ENCODE data around the gene FSTL5. TPM values are rescaled to one million over a fixed set of nuclear protein-coding genes. Genes with fewer than 3 reads are reported as not detected.

Gene FSTL5
- total RNA-seq, 1 experiment from 2014 or later, result 1.9 TPM

- Mint-ChIP-seq H3K36me3 (ENCODE audit: insufficient read depth, unreplicated experiment) (no peaks in the 10 kb centered on the region), H3K4me1 (ENCODE audit: low read depth, unreplicated experiment) (no peaks in the 10 kb centered on the region), H3K9me3 (ENCODE audit: unreplicated experiment) (no peaks in the 10 kb centered on the region), H3K27me3 (ENCODE audit: insufficient read depth, unreplicated experiment) (no peaks in the 10 kb centered on the region), H3K4me3 (ENCODE audit: unreplicated experiment) (no peak overlapping the region), H3K27ac (ENCODE audit: unreplicated experiment) (no peak overlapping the region)
- Histone ChIP-seq H3K4me1 (no peaks in the 10 kb centered on the region), H3K36me3 (ENCODE audit: control insufficient read depth, insufficient read depth, low read length) (no peaks in the 10 kb centered on the region), H3K9me3 (no peaks in the 10 kb centered on the region), H3K4me3 (ENCODE audit: low read depth, low read length) (no peak overlapping the region), H3K27me3 (replicated peaks; ENCODE audit: control insufficient read depth, insufficient read depth, low read length) (no peaks in the 10 kb centered on the region)
- no TSS peak for BruUV-seq (replicated peaks)
- intact Hi-C loops (cut with micrococcal nuclease; ENCODE audit: unreplicated experiment), result no loop called here
- no peak for DNase-seq
- TF ChIP-seq CTCF (IDR thresholded peaks at IDR 0.05; ENCODE audit: insufficient read depth in 1 of 2, low read depth in 1 of 2, low read length in 1 of 2, severe bottlenecking in 1 of 2, unreplicated experiment in 1 of 2), result no peak
- POLR2A ChIA-PET, result no interaction called here
- CTCF ChIA-PET, result no interaction called here
Measured at GRCh38 chr4:162016991-162017390, 146.8 kb downstream of the FSTL5 start.

GRCh38 chr4:162016219-162016618 lies 147.6 kb downstream of the FSTL5 start:
- Histone ChIP-seq H3K4me1 (no peaks in the 10 kb centered on the region), H3K9me3 (no peaks in the 10 kb centered on the region), H3K27me3 (replicated peaks; ENCODE audit: control insufficient read depth, insufficient read depth, low read length) (no peaks in the 10 kb centered on the region), H3K36me3 (ENCODE audit: control insufficient read depth, insufficient read depth, low read length) (no peaks in the 10 kb centered on the region), H3K4me3 (ENCODE audit: low read depth, low read length) (no peak overlapping the region)
- Mint-ChIP-seq H3K36me3 (ENCODE audit: insufficient read depth, unreplicated experiment) (no peaks in the 10 kb centered on the region), H3K4me3 (ENCODE audit: unreplicated experiment) (no peak overlapping the region), H3K27me3 (ENCODE audit: insufficient read depth, unreplicated experiment) (no peaks in the 10 kb centered on the region), H3K9me3 (ENCODE audit: unreplicated experiment) (no peaks in the 10 kb centered on the region), H3K27ac (ENCODE audit: unreplicated experiment) (no peak overlapping the region), H3K4me1 (ENCODE audit: low read depth, unreplicated experiment) (no peaks in the 10 kb centered on the region)
- intact Hi-C loops (cut with micrococcal nuclease; ENCODE audit: unreplicated experiment), result no loop called here
- no peak for DNase-seq
- ChIA-PET POLR2A (no interaction called here), CTCF (no interaction called here)
- no TSS peak for BruUV-seq (replicated peaks)
- no peak for TF ChIP-seq CTCF (IDR thresholded peaks at IDR 0.05; ENCODE audit: insufficient read depth in 1 of 2, low read depth in 1 of 2, low read length in 1 of 2, severe bottlenecking in 1 of 2, unreplicated experiment in 1 of 2)

GRCh38 chr4:162015090-162015489 lies 148.7 kb downstream of the FSTL5 start:
- H3K36me3 ChIP-seq (ENCODE audit: control insufficient read depth, insufficient read depth, low read length), result no peaks in the 10 kb centered on the region
- H3K4me3 Mint-ChIP-seq (ENCODE audit: unreplicated experiment), result no peak overlapping the region
- H3K4me3 ChIP-seq (ENCODE audit: low read depth, low read length), result no peak overlapping the region
- CTCF ChIA-PET, result no interaction called here
- no peak for DNase-seq
- H3K9me3 Mint-ChIP-seq (ENCODE audit: unreplicated experiment), result no peaks in the 10 kb centered on the region
- no peak overlapping the region for H3K27ac Mint-ChIP-seq (ENCODE audit: unreplicated experiment)
- intact Hi-C loops (cut with micrococcal nuclease; ENCODE audit: unreplicated experiment), result no loop called here
- no TSS peak for BruUV-seq (replicated peaks)
- no peaks in the 10 kb centered on the region for H3K4me1 Mint-ChIP-seq (ENCODE audit: low read depth, unreplicated experiment)
- H3K4me1 ChIP-seq, result no peaks in the 10 kb centered on the region
- H3K27me3 ChIP-seq (replicated peaks; ENCODE audit: control insufficient read depth, insufficient read depth, low read length), result no peaks in the 10 kb centered on the region
- POLR2A ChIA-PET, result no interaction called here
- TF ChIP-seq CTCF (IDR thresholded peaks at IDR 0.05; ENCODE audit: insufficient read depth in 1 of 2, low read depth in 1 of 2, low read length in 1 of 2, severe bottlenecking in 1 of 2, unreplicated experiment in 1 of 2), result no peak
- H3K9me3 ChIP-seq, result no peaks in the 10 kb centered on the region
- no peaks in the 10 kb centered on the region for H3K36me3 Mint-ChIP-seq (ENCODE audit: insufficient read depth, unreplicated experiment)
- H3K27me3 Mint-ChIP-seq (ENCODE audit: insufficient read depth, unreplicated experiment), result no peaks in the 10 kb centered on the region
